ENCODE results near the gene RLF.
A peak's percentile ranks its signal among the peaks of the same experiment; 100 is the strongest.
"Not testable (repeated sequence)": the region's sequence is repeated elsewhere in the genome, so short reads cannot be mapped to it uniquely, and the experiment has no call there.

RLF gene

GRCh38 chr1:40176989-40177388, 15.8 kb downstream of the RLF start:
- H3K4me3 ChIP-seq (ENCODE audit: low read length); H3K4me1 ChIP-seq (ENCODE audit: control insufficient read depth, insufficient read depth, low read length); H3K27me3 ChIP-seq (replicated peaks; ENCODE audit: control insufficient read depth, insufficient read depth, low read length); H3K9ac ChIP-seq (ENCODE audit: low read length); H3K9me3 ChIP-seq (ENCODE audit: control insufficient read depth, low read length); H3K36me3 ChIP-seq (ENCODE audit: control insufficient read depth, insufficient read depth, low read length, severe bottlenecking); DNase-seq (ENCODE audit: low read depth): not testable (repeated sequence)

GRCh38 chr1:40178200-40178599, 17.0 kb downstream of the RLF start:
- H3K9me3 ChIP-seq (ENCODE audit: control insufficient read depth, low read length), result no peaks in the 10 kb centered on the region
- peaks cover 7% of the 10 kb centered on the region for H3K4me1 ChIP-seq (ENCODE audit: control insufficient read depth, insufficient read depth, low read length)
- H3K9ac ChIP-seq (ENCODE audit: low read length), result no peak overlapping the region
- no peak for DNase-seq (ENCODE audit: low read depth)
- H3K4me3 ChIP-seq (ENCODE audit: low read length), result no peak overlapping the region
- H3K36me3 ChIP-seq (ENCODE audit: control insufficient read depth, insufficient read depth, low read length, severe bottlenecking), result no peaks in the 10 kb centered on the region
- H3K27me3 ChIP-seq (replicated peaks; ENCODE audit: control insufficient read depth, insufficient read depth, low read length), result no peaks in the 10 kb centered on the region

- H3K36me3 ChIP-seq (ENCODE audit: control insufficient read depth, insufficient read depth, low read length, severe bottlenecking), result no peaks in the 10 kb centered on the region
- no peaks in the 10 kb centered on the region for H3K27me3 ChIP-seq (replicated peaks; ENCODE audit: control insufficient read depth, insufficient read depth, low read length)
- H3K9ac ChIP-seq (ENCODE audit: low read length), result no peak overlapping the region
- H3K9me3 ChIP-seq (ENCODE audit: control insufficient read depth, low read length), result no peaks in the 10 kb centered on the region
- DNase-seq (ENCODE audit: low read depth), result no peak
- H3K4me3 ChIP-seq (ENCODE audit: low read length), result no peak overlapping the region
- peaks cover 16% of the 10 kb centered on the region for H3K4me1 ChIP-seq (ENCODE audit: control insufficient read depth, insufficient read depth, low read length)
Measured at GRCh38 chr1:40179496-40180089, 18.4 kb downstream of the RLF start.

- H3K4me3 ChIP-seq (ENCODE audit: low read length), result no peak overlapping the region
- H3K9ac ChIP-seq (ENCODE audit: low read length), result no peak overlapping the region
- peak; percentile 26 for DNase-seq (ENCODE audit: low read depth)
- peaks cover 28% of the 10 kb centered on the region for H3K4me1 ChIP-seq (ENCODE audit: control insufficient read depth, insufficient read depth, low read length)
- H3K27me3 ChIP-seq (replicated peaks; ENCODE audit: control insufficient read depth, insufficient read depth, low read length), result no peaks in the 10 kb centered on the region
- H3K9me3 ChIP-seq (ENCODE audit: control insufficient read depth, low read length), result no peaks in the 10 kb centered on the region
- H3K36me3 ChIP-seq (ENCODE audit: control insufficient read depth, insufficient read depth, low read length, severe bottlenecking), result no peaks in the 10 kb centered on the region
Measured at GRCh38 chr1:40183055-40183710, 22.0 kb downstream of the RLF start.

- DNase-seq (ENCODE audit: low read depth), result no peak
- H3K27me3 ChIP-seq (replicated peaks; ENCODE audit: control insufficient read depth, insufficient read depth, low read length), result no peaks in the 10 kb centered on the region
- no peak overlapping the region for H3K9ac ChIP-seq (ENCODE audit: low read length)
- no peak overlapping the region for H3K4me3 ChIP-seq (ENCODE audit: low read length)
- peaks cover 3% of the 10 kb centered on the region for H3K36me3 ChIP-seq (ENCODE audit: control insufficient read depth, insufficient read depth, low read length, severe bottlenecking)
- H3K4me1 ChIP-seq (ENCODE audit: control insufficient read depth, insufficient read depth, low read length), result peaks cover 28% of the 10 kb centered on the region
- H3K9me3 ChIP-seq (ENCODE audit: control insufficient read depth, low read length), result no peaks in the 10 kb centered on the region
Measured at GRCh38 chr1:40184193-40184592, 23.0 kb downstream of the RLF start.

GRCh38 chr1:40185951-40186864, 25.0 kb downstream of the RLF start:
- no peak for DNase-seq (ENCODE audit: low read depth)
- Histone ChIP-seq H3K27me3 (replicated peaks; ENCODE audit: control insufficient read depth, insufficient read depth, low read length) (no peaks in the 10 kb centered on the region), H3K4me3 (ENCODE audit: low read length) (no peak overlapping the region), H3K9me3 (ENCODE audit: control insufficient read depth, low read length) (no peaks in the 10 kb centered on the region), H3K9ac (ENCODE audit: low read length) (no peak overlapping the region), H3K36me3 (ENCODE audit: control insufficient read depth, insufficient read depth, low read length, severe bottlenecking) (peaks cover 22% of the 10 kb centered on the region), H3K4me1 (ENCODE audit: control insufficient read depth, insufficient read depth, low read length) (peaks cover 28% of the 10 kb centered on the region)

GRCh38 chr1:40187399-40187798, 26.2 kb downstream of the RLF start:
- H3K36me3 ChIP-seq (ENCODE audit: control insufficient read depth, insufficient read depth, low read length, severe bottlenecking), result peaks cover 31% of the 10 kb centered on the region
- H3K4me1 ChIP-seq (ENCODE audit: control insufficient read depth, insufficient read depth, low read length), result peaks cover 28% of the 10 kb centered on the region
- no peaks in the 10 kb centered on the region for H3K9me3 ChIP-seq (ENCODE audit: control insufficient read depth, low read length)
- no peak for DNase-seq (ENCODE audit: low read depth)
- no peaks in the 10 kb centered on the region for H3K27me3 ChIP-seq (replicated peaks; ENCODE audit: control insufficient read depth, insufficient read depth, low read length)
- H3K9ac ChIP-seq (ENCODE audit: low read length), result no peak overlapping the region
- H3K4me3 ChIP-seq (ENCODE audit: low read length), result no peak overlapping the region

GRCh38 chr1:40194639-40195038, 33.5 kb downstream of the RLF start:
- not testable (repeated sequence) for H3K9ac ChIP-seq (ENCODE audit: low read length); H3K4me3 ChIP-seq (ENCODE audit: low read length); H3K27me3 ChIP-seq (replicated peaks; ENCODE audit: control insufficient read depth, insufficient read depth, low read length); H3K9me3 ChIP-seq (ENCODE audit: control insufficient read depth, low read length); DNase-seq (ENCODE audit: low read depth); H3K4me1 ChIP-seq (ENCODE audit: control insufficient read depth, insufficient read depth, low read length)
- H3K36me3 ChIP-seq (ENCODE audit: control insufficient read depth, insufficient read depth, low read length, severe bottlenecking), result peaks cover 45% of the 10 kb centered on the region

GRCh38 chr1:40197656-40198055, 36.5 kb downstream of the RLF start:
- Histone ChIP-seq H3K4me1 (ENCODE audit: control insufficient read depth, insufficient read depth, low read length) (no peaks in the 10 kb centered on the region), H3K9ac (ENCODE audit: low read length) (no peak overlapping the region), H3K36me3 (ENCODE audit: control insufficient read depth, insufficient read depth, low read length, severe bottlenecking) (peaks cover 18% of the 10 kb centered on the region), H3K9me3 (ENCODE audit: control insufficient read depth, low read length) (no peaks in the 10 kb centered on the region), H3K27me3 (replicated peaks; ENCODE audit: control insufficient read depth, insufficient read depth, low read length) (no peaks in the 10 kb centered on the region), H3K4me3 (ENCODE audit: low read length) (no peak overlapping the region)
- DNase-seq (ENCODE audit: low read depth), result no peak

GRCh38 chr1:40199126-40199525, 37.9 kb downstream of the RLF start:
- no peaks in the 10 kb centered on the region for H3K9me3 ChIP-seq (ENCODE audit: control insufficient read depth, low read length)
- H3K4me3 ChIP-seq (ENCODE audit: low read length), result no peak overlapping the region
- H3K9ac ChIP-seq (ENCODE audit: low read length), result no peak overlapping the region
- no peaks in the 10 kb centered on the region for H3K4me1 ChIP-seq (ENCODE audit: control insufficient read depth, insufficient read depth, low read length)
- H3K27me3 ChIP-seq (replicated peaks; ENCODE audit: control insufficient read depth, insufficient read depth, low read length), result no peaks in the 10 kb centered on the region
- DNase-seq (ENCODE audit: low read depth), result no peak
- H3K36me3 ChIP-seq (ENCODE audit: control insufficient read depth, insufficient read depth, low read length, severe bottlenecking), result peaks cover 19% of the 10 kb centered on the region

- no peaks in the 10 kb centered on the region for H3K9me3 ChIP-seq (ENCODE audit: control insufficient read depth, low read length)
- no peaks in the 10 kb centered on the region for H3K27me3 ChIP-seq (replicated peaks; ENCODE audit: control insufficient read depth, insufficient read depth, low read length)
- no peak overlapping the region for H3K9ac ChIP-seq (ENCODE audit: low read length)
- DNase-seq (ENCODE audit: low read depth), result no peak
- H3K4me3 ChIP-seq (ENCODE audit: low read length), result no peak overlapping the region
- no peaks in the 10 kb centered on the region for H3K4me1 ChIP-seq (ENCODE audit: control insufficient read depth, insufficient read depth, low read length)
- H3K36me3 ChIP-seq (ENCODE audit: control insufficient read depth, insufficient read depth, low read length, severe bottlenecking), result peaks cover 35% of the 10 kb centered on the region
Measured at GRCh38 chr1:40204856-40205255, 43.7 kb downstream of the RLF start.

Measured in adipocyte (in vitro differentiated cells).